NT2/D1 (cell line): Measurements from ENCODE around the gene RBM39.

Experiments used
- DNase-seq: peaks from one replicate; pipeline ENCODE4 v3.0.0-alpha.2; 2011; ENCODE audit warnings: low read depth, low spot score
- H3K27me3 ChIP-seq: 2 replicates; pipeline ENCODE4 v1.6.0; 2011; ENCODE audit warnings: mild to moderate bottlenecking; ENCODE audit not compliant: insufficient read length, insufficient read depth
- H3K36me3 ChIP-seq: 2 replicates; pipeline ENCODE4 v1.6.1; 2011; ENCODE audit warnings: mild to moderate bottlenecking, low read length, mixed read lengths; ENCODE audit not compliant: insufficient read depth, insufficient read length
- H3K4me1 ChIP-seq: 2 replicates; pipeline ENCODE4 v1.5.1; 2011; ENCODE audit not compliant: insufficient read depth, insufficient read length
- H3K4me3 ChIP-seq: 2 replicates; pipeline ENCODE4 v1.5.1; 2011; ENCODE audit warnings: low read depth; ENCODE audit not compliant: insufficient read length
- H3K9ac ChIP-seq: 2 replicates; pipeline ENCODE4 v1.6.0; 2011; ENCODE audit warnings: low read depth; ENCODE audit not compliant: insufficient read length
- H3K9me3 ChIP-seq: 2 replicates; pipeline ENCODE4 v1.5.1; 2011; ENCODE audit warnings: mild to moderate bottlenecking, low read length; ENCODE audit not compliant: insufficient read depth
- SUZ12 ChIP-seq: IDR thresholded peaks from 2 replicates; pipeline ENCODE4 v1.6.1; 2011; ENCODE audit not compliant: insufficient read length, insufficient read depth; ENCODE audit errors: extremely low read depth
- YY1 ChIP-seq: IDR thresholded peaks from 2 replicates; pipeline ENCODE4 v1.6.1; 2011; ENCODE audit not compliant: insufficient read length, insufficient read depth
- ZNF274 ChIP-seq: IDR thresholded peaks from 2 replicates; pipeline ENCODE4 v1.6.1; 2011; ENCODE audit warnings: mild to moderate bottlenecking, low read depth, low read length

The RBM39 gene

GRCh38 chr20:35743693-35744491, 1.8 kb upstream of the RBM39 start:
- Histone ChIP-seq H3K9me3 (no peaks in the 10 kb centered on the region), H3K4me1 (no peaks in the 10 kb centered on the region), H3K9ac (peak overlapping the region; percentile 92), H3K4me3 (no peak overlapping the region), H3K27me3 (no peaks in the 10 kb centered on the region), H3K36me3 (peaks cover 25% of the 10 kb centered on the region)
- no peak for DNase-seq
- no peak for TF ChIP-seq YY1
- no peak for TF ChIP-seq SUZ12
- TF ChIP-seq ZNF274: no peak

GRCh38 chr20:35742741-35743523, 872 bp upstream of the RBM39 start:
- peak overlapping the region; percentile 92 for H3K9ac ChIP-seq
- no peaks in the 10 kb centered on the region for H3K4me1 ChIP-seq
- TF ChIP-seq SUZ12 (no peak), ZNF274 (no peak), YY1 (no peak)
- peak overlapping the region; percentile 82 for H3K4me3 ChIP-seq
- H3K9me3 ChIP-seq: no peaks in the 10 kb centered on the region
- no peaks in the 10 kb centered on the region for H3K27me3 ChIP-seq
- peaks cover 35% of the 10 kb centered on the region for H3K36me3 ChIP-seq
- no peak for DNase-seq

GRCh38 chr20:35739294-35740163, 2.5 kb downstream of the RBM39 start:
- Histone ChIP-seq H3K27me3 (no peaks in the 10 kb centered on the region), H3K4me3 (peak overlapping the region; percentile 92), H3K9ac (no peak overlapping the region), H3K36me3 (peaks cover 65% of the 10 kb centered on the region), H3K4me1 (no peaks in the 10 kb centered on the region), H3K9me3 (no peaks in the 10 kb centered on the region)
- TF ChIP-seq SUZ12: no peak
- no peak for TF ChIP-seq ZNF274
- TF ChIP-seq YY1: no peak
- no peak for DNase-seq

- no peaks in the 10 kb centered on the region for H3K27me3 ChIP-seq
- peaks cover 75% of the 10 kb centered on the region for H3K36me3 ChIP-seq
- no peaks in the 10 kb centered on the region for H3K4me1 ChIP-seq
- H3K9ac ChIP-seq: no peak overlapping the region
- no peak for DNase-seq
- no peaks in the 10 kb centered on the region for H3K9me3 ChIP-seq
- H3K4me3 ChIP-seq: no peak overlapping the region
- TF ChIP-seq SUZ12 (no peak), YY1 (no peak), ZNF274 (no peak)
Measured at GRCh38 chr20:35738410-35739179, 3.5 kb downstream of the RBM39 start.

- H3K27me3 ChIP-seq: no peaks in the 10 kb centered on the region
- no peak overlapping the region for H3K9ac ChIP-seq
- H3K36me3 ChIP-seq: peaks cover 82% of the 10 kb centered on the region
- no peak for DNase-seq
- H3K9me3 ChIP-seq: no peaks in the 10 kb centered on the region
- no peak overlapping the region for H3K4me3 ChIP-seq
- H3K4me1 ChIP-seq: no peaks in the 10 kb centered on the region
- TF ChIP-seq ZNF274: no peak
- no peak for TF ChIP-seq SUZ12
- no peak for TF ChIP-seq YY1
Measured at GRCh38 chr20:35737865-35738333, 4.2 kb downstream of the RBM39 start.

- Histone ChIP-seq H3K27me3 (no peaks in the 10 kb centered on the region), H3K36me3 (peaks cover 95% of the 10 kb centered on the region), H3K4me3 (no peak overlapping the region), H3K9ac (no peak overlapping the region), H3K9me3 (no peaks in the 10 kb centered on the region), H3K4me1 (no peaks in the 10 kb centered on the region)
- DNase-seq: no peak
- TF ChIP-seq YY1 (no peak), SUZ12 (no peak), ZNF274 (no peak)
Measured at GRCh38 chr20:35735826-35736470, 6.1 kb downstream of the RBM39 start.
